SU-DHL-6 (cell line): ENCODE results near the gene CCDC66.

Experiments used
- H2AFZ ChIP-seq: fragments of 200-600 bp; sonication (generic); 2 replicates; pipeline ENCODE4 v1.6.1; 2014; ENCODE audit warnings: low read depth, mild to moderate bottlenecking, moderate library complexity, mixed read lengths, antibody characterized with exemption, low read length; ENCODE audit not compliant: severe bottlenecking
- H3F3A ChIP-seq: fragments of 200-600 bp; shearing (Covaris generic); 2 replicates; pipeline ENCODE4 v1.6.0; 2016; ENCODE audit warnings: antibody characterized with exemption, mild to moderate bottlenecking; ENCODE audit not compliant: insufficient read depth
- H3K27ac ChIP-seq: fragments of 200-600 bp; sonication (generic); 2 replicates; pipeline ENCODE4 v1.5.1; 2016; ENCODE audit warnings: low read depth, mild to moderate bottlenecking, low read length, moderate library complexity, mixed read lengths
- H3K27me3 ChIP-seq: fragments of 200-600 bp; sonication (generic), shearing (Covaris generic); 2 replicates; pipeline ENCODE4 v1.6.0; 2014; ENCODE audit warnings: mild to moderate bottlenecking, low read length
- H3K36me3 ChIP-seq: fragments of 200-600 bp; sonication (generic); 2 replicates; pipeline ENCODE4 v1.6.1; 2014; ENCODE audit warnings: mild to moderate bottlenecking, low read length, mixed read lengths
- H3K4me2 ChIP-seq: fragments of 300-600, 200-600 bp; shearing (Covaris generic), sonication (generic); 2 replicates; pipeline ENCODE4 v1.6.0; 2014; ENCODE audit warnings: low read length, low read depth, mild to moderate bottlenecking; ENCODE audit not compliant: poor library complexity, severe bottlenecking
- H3K4me3 ChIP-seq: fragments of 200-600 bp; sonication (generic); 2 replicates; pipeline ENCODE4 v1.5.1; 2014; ENCODE audit warnings: antibody characterized with exemption, low read length, mild to moderate bottlenecking, mixed read lengths; ENCODE audit not compliant: insufficient read depth, poor library complexity, severe bottlenecking
- H3K79me2 ChIP-seq: fragments of 200-600 bp; sonication (generic); 2 replicates; pipeline ENCODE4 v1.6.1; 2014; ENCODE audit warnings: mild to moderate bottlenecking, low read length, moderate library complexity; ENCODE audit not compliant: insufficient read depth
- H3K9ac ChIP-seq: fragments of 200-600 bp; sonication (generic); 2 replicates; pipeline ENCODE4 v1.7.0; 2014; ENCODE audit warnings: mild to moderate bottlenecking, low read length
- H3K9me2 ChIP-seq: fragments of 200-600 bp; sonication (generic); replicated peaks from 2 replicates; pipeline ENCODE4 v1.6.1; 2014; ENCODE audit warnings: low read length; ENCODE audit not compliant: insufficient read depth
- H3K9me3 ChIP-seq: fragments of 200-600 bp; sonication (generic); 2 replicates; pipeline ENCODE4 v1.6.1; 2014; ENCODE audit warnings: low read length, mixed read lengths; ENCODE audit not compliant: insufficient read depth
- H4K20me1 ChIP-seq: fragments of 200-600 bp; sonication (generic); 2 replicates; pipeline ENCODE4 v1.6.1; 2014; ENCODE audit warnings: low read depth, mild to moderate bottlenecking, antibody characterized with exemption, low read length, moderate library complexity, mixed read lengths
- EZH2phosphoT487 ChIP-seq: fragments of 200-600 bp; sonication (generic), shearing (Covaris generic); conservative IDR thresholded peaks from 2 replicates; pipeline ENCODE4 v1.6.1; 2018; ENCODE audit warnings: mild to moderate bottlenecking, antibody characterized with exemption, low read length, moderate library complexity, mixed read lengths
- TF ChIP-seq, protein P1 (sequence below): fragments of 200-600 bp; sonication (generic); IDR thresholded peaks from one replicate; pipeline ENCODE4 v1.5.1; 2017; ENCODE audit warnings: antibody characterized with exemption, mild to moderate bottlenecking, low read length, moderate library complexity; ENCODE audit not compliant: insufficient read depth, poor library complexity, severe bottlenecking

Gene CCDC66

DNA sequence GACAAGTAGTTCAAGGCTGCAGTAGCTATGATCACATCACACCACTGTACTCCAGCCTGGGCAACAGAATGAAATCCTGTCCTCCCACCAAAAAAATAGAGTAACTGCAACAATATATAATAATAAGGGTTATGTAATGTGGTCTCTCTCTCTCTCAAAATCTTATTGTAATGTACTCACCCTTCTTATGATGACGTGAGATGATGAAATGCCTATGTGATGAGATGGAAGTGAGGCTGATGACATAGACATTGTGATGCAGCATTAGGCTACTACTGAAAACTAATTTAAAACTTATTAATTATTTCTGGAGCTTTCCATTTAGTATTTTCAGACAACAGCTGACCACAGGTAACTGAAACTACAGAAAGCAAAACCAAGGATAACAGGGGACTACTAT lies 98.7 kb downstream of the CCDC66 start:
- H3K79me2 ChIP-seq, result peaks cover 65% of the 10 kb centered on the region
- no peak overlapping the region for H3K4me3 ChIP-seq
- H4K20me1 ChIP-seq, result peaks cover 9% of the 10 kb centered on the region; the same call in 1 of the 2 replicates
- no peaks in the 10 kb centered on the region for H3F3A ChIP-seq
- TF ChIP-seq, protein P1, sequence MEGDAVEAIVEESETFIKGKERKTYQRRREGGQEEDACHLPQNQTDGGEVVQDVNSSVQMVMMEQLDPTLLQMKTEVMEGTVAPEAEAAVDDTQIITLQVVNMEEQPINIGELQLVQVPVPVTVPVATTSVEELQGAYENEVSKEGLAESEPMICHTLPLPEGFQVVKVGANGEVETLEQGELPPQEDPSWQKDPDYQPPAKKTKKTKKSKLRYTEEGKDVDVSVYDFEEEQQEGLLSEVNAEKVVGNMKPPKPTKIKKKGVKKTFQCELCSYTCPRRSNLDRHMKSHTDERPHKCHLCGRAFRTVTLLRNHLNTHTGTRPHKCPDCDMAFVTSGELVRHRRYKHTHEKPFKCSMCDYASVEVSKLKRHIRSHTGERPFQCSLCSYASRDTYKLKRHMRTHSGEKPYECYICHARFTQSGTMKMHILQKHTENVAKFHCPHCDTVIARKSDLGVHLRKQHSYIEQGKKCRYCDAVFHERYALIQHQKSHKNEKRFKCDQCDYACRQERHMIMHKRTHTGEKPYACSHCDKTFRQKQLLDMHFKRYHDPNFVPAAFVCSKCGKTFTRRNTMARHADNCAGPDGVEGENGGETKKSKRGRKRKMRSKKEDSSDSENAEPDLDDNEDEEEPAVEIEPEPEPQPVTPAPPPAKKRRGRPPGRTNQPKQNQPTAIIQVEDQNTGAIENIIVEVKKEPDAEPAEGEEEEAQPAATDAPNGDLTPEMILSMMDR, result no peak
- TF ChIP-seq EZH2phosphoT487, result no peak
- no peaks in the 10 kb centered on the region for H3K9me3 ChIP-seq
- no peak overlapping the region for H3K27ac ChIP-seq
- no peak overlapping the region for H2AFZ ChIP-seq
- no peaks in the 10 kb centered on the region for H3K27me3 ChIP-seq
- no peak overlapping the region for H3K4me2 ChIP-seq
- no peaks in the 10 kb centered on the region for H3K9me2 ChIP-seq
- H3K9ac ChIP-seq, result no peak overlapping the region
- peaks cover 52% of the 10 kb centered on the region for H3K36me3 ChIP-seq

DNA sequence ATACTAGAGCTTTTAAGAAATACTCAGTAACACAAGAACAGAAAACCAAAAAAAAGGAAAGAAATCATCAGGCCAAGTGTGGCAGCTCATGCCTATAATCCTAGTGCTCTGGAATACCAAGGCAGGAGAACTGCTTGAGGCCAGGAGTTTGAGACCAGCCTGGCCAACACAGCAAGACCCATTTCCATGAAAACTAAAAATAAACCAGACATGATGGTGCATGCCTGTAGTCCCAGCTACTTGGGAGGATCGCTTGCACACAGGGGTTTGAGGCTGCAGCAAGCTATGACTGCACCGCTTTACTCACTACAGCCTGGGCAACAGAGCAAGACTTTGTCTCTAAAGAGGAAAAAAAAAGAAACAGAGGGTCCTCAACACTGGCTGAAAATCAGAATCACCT lies 107.8 kb downstream of the CCDC66 start:
- Histone ChIP-seq H3K9me2 (no peaks in the 10 kb centered on the region), H3F3A (0 out of 2 replicates have a peak, but pooled peaks cover 4% of the 10 kb centered on the region), H3K4me3 (no peak overlapping the region), H4K20me1 (peaks cover 5% of the 10 kb centered on the region; the same call in 1 of the 2 replicates), H3K4me2 (no peak overlapping the region), H3K27me3 (no peaks in the 10 kb centered on the region), H3K9me3 (no peaks in the 10 kb centered on the region), H2AFZ (no peak overlapping the region), H3K79me2 (peaks cover 15% of the 10 kb centered on the region; the same call in 1 of the 2 replicates), H3K27ac (no peak overlapping the region), H3K36me3 (peaks cover 58% of the 10 kb centered on the region), H3K9ac (no peak overlapping the region)
- TF ChIP-seq, protein P1, result no peak
- no peak for TF ChIP-seq EZH2phosphoT487

DNA sequence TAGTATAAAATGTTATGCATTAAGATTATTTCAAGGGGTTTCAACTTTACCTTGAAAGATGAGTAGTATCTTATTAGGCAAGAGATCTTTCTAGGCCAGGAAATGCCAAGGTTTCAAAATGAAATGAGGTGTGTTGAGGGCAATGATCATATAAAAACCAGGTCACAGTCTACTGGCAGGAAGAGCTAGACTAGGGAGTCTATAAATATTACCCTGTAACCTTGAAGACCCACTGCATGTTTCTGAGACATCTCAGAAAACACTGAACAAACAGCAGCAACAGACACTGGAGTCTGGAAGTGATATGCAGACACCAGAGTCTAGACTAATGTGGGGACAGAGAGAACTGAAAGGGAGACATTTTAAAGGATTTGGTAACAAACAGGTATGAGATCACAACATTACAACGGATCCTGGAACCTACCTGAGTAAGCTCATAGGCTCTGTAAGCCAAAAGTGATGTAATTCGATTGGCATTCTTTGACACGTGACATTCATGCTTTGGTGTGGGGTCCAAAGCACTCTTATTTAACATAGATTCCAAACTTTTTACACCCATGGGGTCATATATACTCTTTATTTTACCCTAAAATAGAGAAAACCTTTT lies 111.1 kb downstream of the CCDC66 start:
- H3K4me2 ChIP-seq, result no peak overlapping the region
- H3F3A ChIP-seq, result 0 out of 2 replicates have a peak, but pooled peaks cover 7% of the 10 kb centered on the region
- no peak overlapping the region for H3K27ac ChIP-seq
- H3K9me3 ChIP-seq, result no peaks in the 10 kb centered on the region
- H3K9ac ChIP-seq, result no peak overlapping the region
- H3K27me3 ChIP-seq, result no peaks in the 10 kb centered on the region
- H3K36me3 ChIP-seq, result peaks cover 60% of the 10 kb centered on the region
- H4K20me1 ChIP-seq, result peaks cover 5% of the 10 kb centered on the region; the same call in 1 of the 2 replicates
- peaks cover 12% of the 10 kb centered on the region; the same call in 1 of the 2 replicates for H3K79me2 ChIP-seq
- TF ChIP-seq, protein P1, result no peak
- TF ChIP-seq EZH2phosphoT487, result no peak
- no peak overlapping the region for H3K4me3 ChIP-seq
- no peaks in the 10 kb centered on the region for H3K9me2 ChIP-seq
- no peak overlapping the region for H2AFZ ChIP-seq
